ENCODE measurements around the gene ZMYND15. TPM values are rescaled to one million over a fixed set of nuclear protein-coding genes. Genes with fewer than 3 reads are reported as not detected.

ZMYND15 gene
- total and polyA plus RNA-seq, 2 of the 4 experiments (the other 2 are of a cell fraction), result 0.07 TPM; not detected in 1

- Histone ChIP-seq H2AFZ (replicated peaks; ENCODE audit: low read length, poor library complexity) (peak overlapping the region; percentile 99), H3K4ac (ENCODE audit: low read depth, low read length) (peak overlapping the region; percentile 22; the same call in 1 of the 2 replicates), H3K4me3 (ENCODE audit: insufficient read depth, low read depth, low read length) (peak overlapping the region; percentile 64), H2BK15ac (ENCODE audit: low read depth, low read length) (no peak overlapping the region), H4K5ac (ENCODE audit: low read depth, low read length) (peak overlapping the region; percentile 0; the same call in 1 of the 2 replicates), H3K14ac (replicated peaks; ENCODE audit: low read depth, low read length) (peak overlapping the region; percentile 16; the same call in 1 of the 2 replicates), H3K36me3 (ENCODE audit: control insufficient read depth, insufficient read depth, low read length) (no peaks in the 10 kb centered on the region), H3K9me1 (ENCODE audit: insufficient read depth, low read length) (peaks cover 4% of the 10 kb centered on the region), H2BK5ac (ENCODE audit: low read depth, low read length, poor library complexity, severe bottlenecking) (peak overlapping the region; percentile 81), H2BK20ac (ENCODE audit: low read depth, low read length) (no peak overlapping the region), H3K9me3 (ENCODE audit: control insufficient read depth, insufficient read depth, low read length) (no peaks in the 10 kb centered on the region), H2BK120ac (ENCODE audit: low read depth, low read length) (peak overlapping the region; percentile 52; the same call in 1 of the 2 replicates), H2AK5ac (ENCODE audit: low read depth, low read length) (0 out of 2 replicates have a peak overlapping the region, but pooled peaks have one; percentile 16), H4K91ac (ENCODE audit: insufficient read depth, low read depth, low read length) (no peak overlapping the region; the same call in 1 of the 2 replicates), H3K56ac (ENCODE audit: extremely low read depth, insufficient read depth, low read length) (no peak overlapping the region), H3K23ac (ENCODE audit: low read depth, low read length) (peak overlapping the region; percentile 2), H3K4me1 (ENCODE audit: control insufficient read depth, insufficient read depth, low read length) (peaks cover 5% of the 10 kb centered on the region; the same call in 1 of the 2 replicates), H2AK9ac (replicated peaks; ENCODE audit: low read depth, low read length, poor library complexity) (peak overlapping the region; percentile 87), H3K79me1 (ENCODE audit: low read depth in 1 of 2, low read length in 2 of 2) (peaks cover 0 to 5% of the 10 kb centered on the region in 2 experiments; a peak in 2 of 4 replicates), H4K8ac (ENCODE audit: low read depth in 2 of 2, low read length in 2 of 2) (peak overlapping the region; percentile 68 to 81; a peak in 2 of 4 replicates), H3K18ac (ENCODE audit: low read depth, low read length) (no peak overlapping the region), H3K9ac (ENCODE audit: low read depth, low read length) (peak overlapping the region; percentile 49), H3K27me3 (ENCODE audit: control insufficient read depth, insufficient read depth, low read length) (peaks cover 15% of the 10 kb centered on the region), H4K20me1 (ENCODE audit: insufficient read depth, low read length) (no peaks in the 10 kb centered on the region), H3K4me2 (ENCODE audit: low read depth, low read length) (peak overlapping the region; percentile 78), H3K27ac (ENCODE audit: insufficient read depth, low read length) (peak overlapping the region; percentile 72)
- POLR2A ChIA-PET (ENCODE audit: unreplicated experiment), result no interaction called here
- DNase-seq (peak; percentile 93), ATAC-seq (ENCODE audit: low read depth) (peak; percentile 95)
- WGBS, 2 experiments (ENCODE audit: extremely low coverage in 2 of 2, insufficient read length in 1 of 2), result 0% methylated on average over 44 of the region's 91 CpGs; no CpG with 5 or more reads in 1 of the 2 experiments
- dilution Hi-C loops (cut with HindIII; ENCODE audit: low sequenced_read_pairs, unreplicated experiment) (no loop called here), intact Hi-C loops (cut with micrococcal nuclease) (loop anchor here (1.0 kb wide), 2 partner anchors 80 to 86 kb away; partner anchors contain the start of genes ARRB2 and PELP1), in situ Hi-C loops (cut with MboI; ENCODE audit: low sequenced_read_pairs) (loop anchor here (5.0 kb wide), 1 partner anchor 92 kb away; no protein-coding TSS in a partner anchor)
- BruUV-seq (replicated peaks), result no TSS peak
- CTCF ChIA-PET, result interaction anchor here (0.5 to 1.5 kb wide), 11 partner anchors 10 to 1152 kb away, joined by 3 to 6 read pairs (median 3); no protein-coding TSS in a partner anchor
- TF ChIP-seq CHD1 (IDR thresholded peaks at IDR 0.05; ENCODE audit: low read depth, low read length) (no peak), USF2 (IDR thresholded peaks at IDR 0.05; ENCODE audit: low read depth, low read length) (no peak), POLR2A (IDR thresholded peaks at IDR 0.05; ENCODE audit: low read depth, low read length) (peak; percentile 49; the same call in 1 of the 2 replicates), ELK1 (IDR thresholded peaks at IDR 0.05; ENCODE audit: borderline replicate concordance, low read depth, low read length) (no peak), FOS (IDR thresholded peaks at IDR 0.05; ENCODE audit: low read depth, low read length) (peak; percentile 41; the same call in 1 of the 2 replicates), BHLHE40 (IDR thresholded peaks at IDR 0.05; ENCODE audit: low read depth, low read length) (peak; percentile 67), MXI1 (IDR thresholded peaks at IDR 0.05; ENCODE audit: borderline replicate concordance, low read depth, low read length) (peak; percentile 59; the same call in 1 of the 2 replicates), MAZ (IDR thresholded peaks at IDR 0.05; ENCODE audit: borderline replicate concordance, low read depth, low read length) (peak; percentile 62; the same call in 1 of the 2 replicates), RCOR1 (IDR thresholded peaks at IDR 0.05; ENCODE audit: insufficient replicate concordance, low read length) (no peak), MAFK (IDR thresholded peaks at IDR 0.05; ENCODE audit: low read depth, low read length) (no peak), CTCF (conservative IDR thresholded peaks at IDR 0.05; ENCODE audit: low read depth, low read length) (peak; percentile 90), RFX5 (IDR thresholded peaks at IDR 0.05; ENCODE audit: low read depth, low read length) (no peak), CEBPB (IDR thresholded peaks at IDR 0.05; ENCODE audit: low read depth, low read length) (peak; percentile 78)
Observed at GRCh38 chr17:4789951-4790704, 50.5 kb downstream of the ZMYND15 start.
